A673 (cell line): ENCODE results near the gene ARHGEF2. TPM values are rescaled to one million over a fixed set of nuclear protein-coding genes. Genes with fewer than 3 reads are reported as not detected.

ENCODE experiments used
- BruUV-seq: library from RNA; stranded (reverse); fragments of 400-500 nt; replicated peaks from 2 replicates; lab custom pipeline; 2021; lab: Mats Ljungman, UMichigan
- CTCF ChIA-PET: fragments of 300-600 bp; sonication (Branson Sonifier 250); formaldehyde crosslinking; loops from one replicate; lab custom pipeline; 2022; ENCODE audit warnings: antibody characterized with exemption; lab: Charles Lee
- POLR2A ChIA-PET: fragments of 300-600 bp; sonication (Branson Sonifier 250); formaldehyde crosslinking; loops from one replicate; lab custom pipeline; 2022; ENCODE audit warnings: antibody characterized with exemption; ENCODE audit not compliant: low non-redundant PET; lab: Charles Lee
- DNase-seq: peaks from one replicate; pipeline ENCODE4 v3.0.0-alpha.2; 2015; ENCODE audit warnings: low spot score
- H3K27ac ChIP-seq: fragments of 200-600 bp; sonication (generic); 2 replicates; pipeline ENCODE4 v1.5.1; 2016; ENCODE audit warnings: mixed run types, low read depth, mild to moderate bottlenecking, mixed read lengths, antibody characterized with exemption, low read length; ENCODE audit not compliant: poor library complexity, severe bottlenecking
- H3K27me3 ChIP-seq: fragments of 200-600 bp; sonication (generic); replicated peaks from 2 replicates; pipeline ENCODE4 v1.6.1; 2017; ENCODE audit warnings: mixed run types, low read depth, mild to moderate bottlenecking, mixed read lengths, antibody characterized with exemption, low read length; ENCODE audit not compliant: insufficient read depth, poor library complexity
- H3K36me3 ChIP-seq: fragments of 200-600 bp; sonication (generic); 2 replicates; pipeline ENCODE4 v1.6.1; 2016; ENCODE audit warnings: mixed run types, mild to moderate bottlenecking, mixed read lengths, antibody characterized with exemption, low read length; ENCODE audit not compliant: insufficient read depth, poor library complexity, severe bottlenecking
- H3K4me1 ChIP-seq: fragments of 200-600 bp; sonication (generic); 2 replicates; pipeline ENCODE4 v1.6.1; 2017; ENCODE audit warnings: mixed run types, mild to moderate bottlenecking, mixed read lengths, antibody characterized with exemption, low read length; ENCODE audit not compliant: insufficient read depth, poor library complexity, severe bottlenecking
- H3K4me3 ChIP-seq: fragments of 200-600 bp; sonication (generic); 2 replicates; pipeline ENCODE4 v1.5.1; 2016; ENCODE audit warnings: low read depth, mixed run types, mild to moderate bottlenecking, mixed read lengths, low read length; ENCODE audit not compliant: poor library complexity, severe bottlenecking
- H3K9me3 ChIP-seq: fragments of 200-600 bp; sonication (generic); 2 replicates; pipeline ENCODE4 v1.6.1; 2016; ENCODE audit warnings: mixed run types, low read depth, mild to moderate bottlenecking, mixed read lengths, antibody characterized with exemption, low read length; ENCODE audit not compliant: poor library complexity, severe bottlenecking
- EZH2 ChIP-seq: fragments of 200-600 bp; sonication (generic); IDR thresholded peaks from 2 replicates; pipeline ENCODE4 v1.6.1; 2017; ENCODE audit warnings: borderline replicate concordance, low read depth, mild to moderate bottlenecking, mixed read lengths, antibody characterized with exemption, low read length; ENCODE audit not compliant: poor library complexity, severe bottlenecking
- intact Hi-C: fragments of 100-400 bp; cut with micrococcal nuclease; formaldehyde crosslinking; loops from one replicate; pipeline ENCODE4 v1.10.0; 2022; ENCODE audit not compliant: unreplicated experiment
- total RNA-seq: library from RNA; stranded (reverse); gene quantifications from 2 replicates; pipeline ENCODE4 v1.2.3, GENCODE V29; 2021
- TF ChIP-seq, protein P1 (sequence below): fragments of 300-800, 200-600 bp; sonication (generic); conservative IDR thresholded peaks from 2 replicates; pipeline ENCODE4 v1.5.1; 2017; ENCODE audit warnings: low read depth, mild to moderate bottlenecking, antibody characterized with exemption, low read length, moderate library complexity, mixed read lengths

Gene ARHGEF2
- total RNA-seq, 1 experiment from 2014 or later, result 148 TPM

- Histone ChIP-seq H3K36me3 (peaks cover 43% of the 10 kb centered on the region), H3K4me3 (peak within 1 kb of the TSS; percentile 67), H3K27ac (peak within 1 kb of the TSS; percentile 90), H3K27me3 (no peaks in the 10 kb centered on the region), H3K9me3 (no peaks in the 10 kb centered on the region), H3K4me1 (peaks cover 35% of the 10 kb centered on the region)
- DNase-seq, result peak; percentile 99
- BruUV-seq, result no TSS peak
- POLR2A ChIA-PET, result interaction anchor here (0.7 kb wide), 1 partner anchor 54 kb away, joined by 3 read pairs; no protein-coding TSS in a partner anchor
- intact Hi-C loops, result no loop called here
- TF ChIP-seq, protein P1, sequence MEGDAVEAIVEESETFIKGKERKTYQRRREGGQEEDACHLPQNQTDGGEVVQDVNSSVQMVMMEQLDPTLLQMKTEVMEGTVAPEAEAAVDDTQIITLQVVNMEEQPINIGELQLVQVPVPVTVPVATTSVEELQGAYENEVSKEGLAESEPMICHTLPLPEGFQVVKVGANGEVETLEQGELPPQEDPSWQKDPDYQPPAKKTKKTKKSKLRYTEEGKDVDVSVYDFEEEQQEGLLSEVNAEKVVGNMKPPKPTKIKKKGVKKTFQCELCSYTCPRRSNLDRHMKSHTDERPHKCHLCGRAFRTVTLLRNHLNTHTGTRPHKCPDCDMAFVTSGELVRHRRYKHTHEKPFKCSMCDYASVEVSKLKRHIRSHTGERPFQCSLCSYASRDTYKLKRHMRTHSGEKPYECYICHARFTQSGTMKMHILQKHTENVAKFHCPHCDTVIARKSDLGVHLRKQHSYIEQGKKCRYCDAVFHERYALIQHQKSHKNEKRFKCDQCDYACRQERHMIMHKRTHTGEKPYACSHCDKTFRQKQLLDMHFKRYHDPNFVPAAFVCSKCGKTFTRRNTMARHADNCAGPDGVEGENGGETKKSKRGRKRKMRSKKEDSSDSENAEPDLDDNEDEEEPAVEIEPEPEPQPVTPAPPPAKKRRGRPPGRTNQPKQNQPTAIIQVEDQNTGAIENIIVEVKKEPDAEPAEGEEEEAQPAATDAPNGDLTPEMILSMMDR, result no peak
- TF ChIP-seq EZH2, result no peak
- CTCF ChIA-PET, result interaction anchor here (0.7 to 1.0 kb wide), 2 partner anchors 196 to 411 kb away, joined by 4 to 5 read pairs; no protein-coding TSS in a partner anchor
Measured at GRCh38 chr1:155934097-155934935, 44.0 kb downstream of the ARHGEF2 start, which contains the start of gene KHDC4. Gene KHDC4 (minus strand): TSS chr1:155934413. CDS start chr1:155934373, 40 bp downstream.

DNA sequence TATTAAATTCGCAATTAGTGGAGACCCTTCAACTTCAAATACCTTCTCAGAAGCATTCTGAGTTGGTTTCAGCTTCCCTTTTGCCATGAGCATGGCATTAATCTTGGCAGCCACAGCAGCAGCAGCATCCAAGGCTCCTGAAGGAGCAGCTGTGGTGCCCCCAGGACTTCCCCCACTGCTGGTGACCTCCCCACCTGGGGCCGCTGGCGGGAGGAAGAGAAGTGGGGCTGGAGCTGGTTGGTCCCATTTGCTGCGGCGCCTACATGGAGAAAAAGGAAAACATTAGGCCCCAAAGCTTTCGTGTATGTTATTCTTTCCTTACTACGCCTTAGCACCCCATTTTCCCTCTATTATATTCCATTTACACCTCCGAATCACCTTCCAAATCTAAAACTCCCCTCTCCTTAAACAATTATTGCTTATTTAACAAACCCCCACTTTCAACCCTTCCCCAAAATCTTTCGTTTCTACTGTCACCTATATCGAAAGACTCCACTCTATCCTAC lies 44.7 kb downstream of the ARHGEF2 start:
- Histone ChIP-seq H3K36me3 (peaks cover 50% of the 10 kb centered on the region), H3K4me1 (peaks cover 35% of the 10 kb centered on the region), H3K27ac (peak overlapping the region; percentile 90), H3K9me3 (no peaks in the 10 kb centered on the region), H3K4me3 (peak overlapping the region; percentile 67), H3K27me3 (no peaks in the 10 kb centered on the region)
- BruUV-seq, result no TSS peak
- POLR2A ChIA-PET, result interaction anchor here (0.7 kb wide), 1 partner anchor 55 kb away, joined by 3 read pairs; no protein-coding TSS in a partner anchor
- no peak for TF ChIP-seq EZH2
- TF ChIP-seq, protein P1, result no peak
- no peak for DNase-seq
- CTCF ChIA-PET, result no interaction called here
- intact Hi-C loops, result no loop called here

DNA sequence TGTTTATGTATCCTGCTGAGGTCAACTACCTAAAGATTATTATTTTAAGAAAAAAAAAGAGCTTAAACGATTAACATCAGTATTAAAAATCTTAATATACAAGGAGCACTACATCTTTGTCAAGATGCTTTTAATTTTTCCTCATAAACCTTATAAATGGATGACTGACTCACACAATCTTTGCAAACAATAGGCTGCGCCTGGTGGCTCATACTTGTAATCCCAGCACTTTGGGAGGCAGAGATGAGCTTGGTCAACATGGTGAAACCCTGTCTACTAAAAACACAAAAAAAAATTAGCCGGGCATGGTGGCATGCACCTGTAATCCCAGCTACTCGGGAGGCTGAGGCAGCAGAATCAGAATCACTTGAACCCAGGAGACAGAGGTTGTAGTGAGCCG lies 45.9 kb downstream of the ARHGEF2 start:
- CTCF ChIA-PET, result no interaction called here
- no peak for DNase-seq
- H3K4me3 ChIP-seq, result peak overlapping the region; percentile 67
- H3K9me3 ChIP-seq, result no peaks in the 10 kb centered on the region
- no TSS peak for BruUV-seq
- TF ChIP-seq, protein P1, result no peak
- no peak for TF ChIP-seq EZH2
- H3K36me3 ChIP-seq, result peaks cover 61% of the 10 kb centered on the region
- H3K27ac ChIP-seq, result no peak overlapping the region
- POLR2A ChIA-PET, result no interaction called here
- H3K4me1 ChIP-seq, result peaks cover 32% of the 10 kb centered on the region
- intact Hi-C loops, result no loop called here
- no peaks in the 10 kb centered on the region for H3K27me3 ChIP-seq
